ENCODE results near the gene APOL2.

GRCh38 chr22:36253523-36254490, 14.5 kb upstream of the APOL2 start:
- no peak for TF ChIP-seq POLR2A (IDR thresholded peaks at IDR 0.05)
- no peak for TF ChIP-seq CTCF (IDR thresholded peaks at IDR 0.05)

Data from uterus (tissue), 2 donors.